Left ventricle myocardium inferior (tissue), 1 donor: Measurements from ENCODE around the gene ZNF653. TPM values are rescaled to one million over a fixed set of nuclear protein-coding genes. Genes with fewer than 3 reads are reported as not detected.

Experiments
- microRNA-seq: library from miRNA; unstranded; fragments of <30 nt; microRNA quantifications from one replicate; pipeline ENCODE4 v1.2.0, GENCODE V29; 2020
- total RNA-seq: library from RNA; stranded (reverse); fragmentation: NEBNext Ultra II Directional; extraction: Animal tissue kit (Norgen Biotek cat#: 25700); gene quantifications from one replicate; pipeline ENCODE4 v1.2.1, GENCODE V29; 2021
- donor health status: DM: no; HTN: yes; CAD: no; lungs with severe emphysema.

ZNF653 gene
- total RNA-seq, 1 donor from 2014 or later = 4.2 TPM

Small RNA genes lying within 50 kb of the gene (microRNA-seq; reads per million reads assigned to microRNA genes)
- gene MIR7974 = not detected

Other genes starting within 250 kb of the ZNF653 start
- 43.2 TPM for gene DOCK6, start 243.3 kb downstream of the ZNF653 start, total RNA-seq
- not detected for gene TSPAN16, start 209.7 kb downstream of the ZNF653 start, total RNA-seq
- 7.2 TPM for gene RAB3D, start 166.2 kb downstream of the ZNF653 start, total RNA-seq
- gene TMEM205, start 159.6 kb downstream of the ZNF653 start, total RNA-seq = 77.8 TPM
- gene CCDC159, start 159.3 kb downstream of the ZNF653 start, total RNA-seq = 24.5 TPM
- gene PLPPR2, start 150.4 kb downstream of the ZNF653 start, total RNA-seq = 10.6 TPM
- gene SWSAP1, start 131.2 kb downstream of the ZNF653 start, total RNA-seq = 1.1 TPM
- gene EPOR, start 121.5 kb downstream of the ZNF653 start, total RNA-seq = 6.0 TPM
- 9.2 TPM for gene RGL3, start 86.5 kb downstream of the ZNF653 start, total RNA-seq
- 0.77 TPM for gene ODAD3, start 70.7 kb downstream of the ZNF653 start, total RNA-seq
- gene PRKCSH, start 70.2 kb downstream of the ZNF653 start, total RNA-seq = 120 TPM
- 0.66 TPM for gene ELAVL3, start 24.8 kb downstream of the ZNF653 start, total RNA-seq
- gene ECSIT, start 23.3 kb upstream of the ZNF653 start, total RNA-seq = 167 TPM
- gene CNN1, start 33.0 kb upstream of the ZNF653 start, total RNA-seq = 133 TPM
- 33.1 TPM for gene ELOF1, start 53.4 kb upstream of the ZNF653 start, total RNA-seq
- 3.1 TPM for gene ACP5, start 71.8 kb upstream of the ZNF653 start, total RNA-seq
- gene ZNF627, start 91.6 kb upstream of the ZNF653 start, total RNA-seq = 5.5 TPM
- 3.3 TPM for gene ZNF823, start 233.1 kb upstream of the ZNF653 start, total RNA-seq